ENCODE results near the gene CYTIP. TPM values are rescaled to one million over a fixed set of nuclear protein-coding genes. Genes with fewer than 3 reads are reported as not detected.

The CYTIP gene
- total RNA-seq = 1.1 TPM
- long read RNA-seq, partial matches to known transcripts = 0 of 1 reads
- long read RNA-seq, other reads (novel, unspliced or antisense) = 1 of 1 reads

- peak; percentile 29 for ATAC-seq (ENCODE audit: poor library complexity)
- intact Hi-C loops (cut with DNase I) = no loop called here
- DNase-seq = no peak
These were observed at the start of gene CYTIP for GRCh38 chr2:157443795-157444640. CYTIP (minus strand) TSS chr2:157444089; CDS start chr2:157444020, 69 bp downstream.

GRCh38 chr2:157492189-157492773 is 48.4 kb upstream of the CYTIP start:
- DNase-seq (peak; percentile 56), ATAC-seq (ENCODE audit: poor library complexity) (peak; percentile 92)
- intact Hi-C loops (cut with DNase I) = no loop called here

- ATAC-seq (ENCODE audit: poor library complexity) (no peak), DNase-seq (no peak)
- intact Hi-C loops (cut with DNase I) = no loop called here
These were observed 46.1 kb upstream of the CYTIP start for GRCh38 chr2:157489983-157490382.

- DNase-seq (no peak), ATAC-seq (ENCODE audit: poor library complexity) (peak; percentile 22)
- intact Hi-C loops (cut with DNase I) = no loop called here
These were observed 45.0 kb upstream of the CYTIP start for GRCh38 chr2:157488877-157489276.

- DNase-seq (no peak), ATAC-seq (ENCODE audit: poor library complexity) (no peak)
- intact Hi-C loops (cut with DNase I) = no loop called here
These were observed 43.9 kb upstream of the CYTIP start for GRCh38 chr2:157487747-157488146.

GRCh38 chr2:157487271-157487610 is 43.4 kb upstream of the CYTIP start:
- DNase-seq (no peak), ATAC-seq (ENCODE audit: poor library complexity) (no peak)
- intact Hi-C loops (cut with DNase I) = no loop called here

GRCh38 chr2:157486596-157487270 is 42.8 kb upstream of the CYTIP start:
- DNase-seq (no peak), ATAC-seq (ENCODE audit: poor library complexity) (no peak)
- intact Hi-C loops (cut with DNase I) = no loop called here

- DNase-seq (peak; percentile 86), ATAC-seq (ENCODE audit: poor library complexity) (peak; percentile 98)
- intact Hi-C loops (cut with DNase I) = no loop called here
These were observed 36.5 kb upstream of the CYTIP start for GRCh38 chr2:157480182-157480961.

GRCh38 chr2:157479081-157480027 is 35.5 kb upstream of the CYTIP start:
- ATAC-seq (ENCODE audit: poor library complexity) (peak; percentile 36), DNase-seq (no peak)
- intact Hi-C loops (cut with DNase I) = no loop called here

- no peak for ATAC-seq (ENCODE audit: poor library complexity)
- no peak for DNase-seq
- intact Hi-C loops (cut with DNase I) = no loop called here
These were observed 34.0 kb upstream of the CYTIP start for GRCh38 chr2:157477919-157478318.

- no peak for DNase-seq
- intact Hi-C loops (cut with DNase I) = no loop called here
- ATAC-seq (ENCODE audit: poor library complexity) = no peak
These were observed 33.2 kb upstream of the CYTIP start for GRCh38 chr2:157476953-157477709.

- ATAC-seq (ENCODE audit: poor library complexity) (no peak), DNase-seq (no peak)
- intact Hi-C loops (cut with DNase I) = no loop called here
These were observed 32.0 kb upstream of the CYTIP start for GRCh38 chr2:157475722-157476390.

- ATAC-seq (ENCODE audit: poor library complexity) (no peak), DNase-seq (no peak)
- intact Hi-C loops (cut with DNase I) = no loop called here
These were observed 29.7 kb upstream of the CYTIP start for GRCh38 chr2:157473581-157473980.

GRCh38 chr2:157471078-157471477 is 27.2 kb upstream of the CYTIP start:
- intact Hi-C loops (cut with DNase I) = no loop called here

GRCh38 chr2:157470321-157470720 is 26.4 kb upstream of the CYTIP start:
- DNase-seq (no peak), ATAC-seq (ENCODE audit: poor library complexity) (no peak)
- intact Hi-C loops (cut with DNase I) = no loop called here

More at GRCh38 chr2:157471078-157471477, 27.2 kb upstream of the CYTIP start:
- ATAC-seq (ENCODE audit: poor library complexity) (no peak), DNase-seq (no peak)

GRCh38 chr2:157469726-157470125 is 25.8 kb upstream of the CYTIP start:
- no peak for DNase-seq
- intact Hi-C loops (cut with DNase I) = no loop called here
- ATAC-seq (ENCODE audit: poor library complexity) = no peak

Measured in Right ventricle myocardium superior (tissue), 1 donor.